HCT116 (cell line): Measurements from ENCODE around the gene RAD17. TPM values are rescaled to one million over a fixed set of nuclear protein-coding genes. Genes with fewer than 3 reads are reported as not detected.

Source experiments
- ATAC-seq: fragments of 200-7000 bp; cut with Tn5 transposase; 2 replicates; pipeline ENCODE4 v1.9.1; 2020; ENCODE audit warnings: mild to moderate bottlenecking, moderate library complexity
- BruUV-seq: library from RNA; stranded (reverse); fragments of 400-500 nt; replicated peaks from 2 replicates; lab custom pipeline; 2021; lab: Mats Ljungman, UMichigan
- CTCF ChIA-PET: fragments of 300-600 bp; sonication (Branson Sonifier 250); formaldehyde crosslinking; loops from one replicate; lab custom pipeline; 2021; ENCODE audit warnings: antibody characterized with exemption; lab: Charles Lee
- POLR2A ChIA-PET: fragments of 300-600, 350-600 bp; sonication (Branson Sonifier 250); formaldehyde crosslinking; loops from one replicate; lab custom pipeline; 2021; ENCODE audit warnings: antibody characterized with exemption; lab: Charles Lee
- RAD21 ChIA-PET, 2 experiments: fragments of 300-600 bp; sonication (Branson Sonifier 250); formaldehyde crosslinking; loops; one replicate each; lab custom pipeline; 2023; ENCODE audit warnings: low total read pairs in 2 of 2; ENCODE audit not compliant: uncharacterized antibody in 2 of 2, unreplicated experiment in 2 of 2, low non-redundant PET in 1 of 2; lab: Charles Lee
- DNase-seq: peaks from one replicate; pipeline ENCODE4 v3.0.0-alpha.2; 2010; ENCODE audit warnings: low read depth, low spot score
- H2AFZ ChIP-seq: fragments of 200-600 bp; shearing (Covaris generic), sonication (generic); 2 replicates; pipeline ENCODE4 v1.6.1; 2017; ENCODE audit warnings: low read depth, mixed run types, mixed read lengths, antibody characterized with exemption, low read length; ENCODE audit not compliant: poor library complexity, severe bottlenecking
- H3K27ac ChIP-seq: 2 replicates; pipeline ENCODE4 v1.5.1; 2012; ENCODE audit warnings: low read depth, low read length
- H3K27me3 ChIP-seq: fragments of 200-600 bp; sonication (generic); 2 replicates; pipeline ENCODE4 v1.6.1; 2016; ENCODE audit warnings: mixed run types, low read length, mixed read lengths; ENCODE audit not compliant: insufficient read depth
- H3K36me3 ChIP-seq, 2 experiments: fragments of 200-500 bp in 1 of 2; fragments of 200-600 bp in 1 of 2; sonication (Bioruptor generic) in 1 of 2; sonication (generic) in 1 of 2; 2 replicates each; pipeline versions ENCODE4 v1.5.1 to v1.6.1; 2014 to 2016; ENCODE audit warnings: low read length in 2 of 2, inconsistent platforms in 1 of 2, mixed read lengths in 1 of 2, mixed run types in 1 of 2; ENCODE audit not compliant: insufficient read depth in 2 of 2, control insufficient read depth in 1 of 2
- H3K4me1 ChIP-seq, 2 experiments: fragments of 200-600 bp in 1 of 2; sonication (generic) in 1 of 2; 2 replicates each; pipeline versions ENCODE4 v1.5.1 to v1.6.1; 2012 to 2017; ENCODE audit warnings: low read length in 2 of 2, inconsistent platforms in 1 of 2, mild to moderate bottlenecking in 1 of 2, mixed read lengths in 1 of 2, mixed run types in 1 of 2, moderate library complexity in 1 of 2; ENCODE audit not compliant: insufficient read depth in 2 of 2, control insufficient read depth in 1 of 2
- H3K4me2 ChIP-seq: fragments of 200-600 bp; sonication (generic); 2 replicates; pipeline ENCODE4 v1.6.1; 2017; ENCODE audit warnings: mixed run types, low read length, mixed read lengths
- H3K4me3 ChIP-seq, 2 experiments: fragments of 200-600 bp in 1 of 2; sonication (generic) in 1 of 2; replicated peaks in 1 of 2; 2 replicates each; pipeline ENCODE4 v1.5.1; 2011 to 2016; ENCODE audit warnings: low read length in 2 of 2, control low read depth in 1 of 2, low read depth in 1 of 2, mild to moderate bottlenecking in 1 of 2, mixed read lengths in 1 of 2, mixed run types in 1 of 2
- H3K79me2 ChIP-seq: fragments of 200-600 bp; sonication (generic); 2 replicates; pipeline ENCODE4 v1.6.1; 2017; ENCODE audit warnings: mild to moderate bottlenecking, mixed run types, low read length, moderate library complexity, mixed read lengths; ENCODE audit not compliant: insufficient read depth
- H3K9ac ChIP-seq: fragments of 200-600 bp; sonication (generic); 2 replicates; pipeline ENCODE4 v1.6.1; 2016; ENCODE audit warnings: low read length, mixed read lengths
- H3K9me2 ChIP-seq: fragments of 200-600 bp; sonication (generic), shearing (Covaris generic); 2 replicates; pipeline ENCODE4 v1.6.1; 2017; ENCODE audit warnings: mixed run types, mild to moderate bottlenecking, moderate library complexity; ENCODE audit not compliant: insufficient read depth
- H3K9me3 ChIP-seq, 2 experiments: fragments of 200-500 bp in 1 of 2; fragments of 200-600 bp in 1 of 2; sonication (Bioruptor generic) in 1 of 2; sonication (generic) in 1 of 2; 2 replicates each; pipeline ENCODE4 v1.6.1; 2014 to 2017; ENCODE audit warnings: low read length in 2 of 2, mixed read lengths in 2 of 2, inconsistent platforms in 1 of 2, low read depth in 1 of 2, mild to moderate bottlenecking in 1 of 2, mixed run types in 1 of 2, moderate library complexity in 1 of 2; ENCODE audit not compliant: control insufficient read depth in 1 of 2, insufficient read depth in 1 of 2
- H4K20me1 ChIP-seq: fragments of 200-600 bp; sonication (generic), shearing (Covaris generic); 2 replicates; pipeline ENCODE4 v1.6.1; 2017; ENCODE audit warnings: mixed run types, mild to moderate bottlenecking, moderate library complexity; ENCODE audit not compliant: insufficient read depth
- CEBPB ChIP-seq: IDR thresholded peaks from 2 replicates; pipeline ENCODE4 v1.6.1; 2012; ENCODE audit warnings: low read depth
- EGR1 ChIP-seq: IDR thresholded peaks from 2 replicates; pipeline ENCODE4 v1.6.1; 2012; ENCODE audit warnings: low read depth
- ELF1 ChIP-seq: IDR thresholded peaks from 2 replicates; pipeline ENCODE4 v1.6.1; 2012; ENCODE audit warnings: low read depth, borderline replicate concordance
- EZH2 ChIP-seq: fragments of 200-600 bp; sonication (generic); IDR thresholded peaks from 2 replicates; pipeline ENCODE4 v1.6.1; 2017; ENCODE audit warnings: antibody characterized with exemption, mixed run types
- EZH2phosphoT487 ChIP-seq: fragments of 200-600 bp; IDR thresholded peaks from 2 replicates; pipeline ENCODE4 v1.6.1; 2018; ENCODE audit warnings: antibody characterized with exemption, borderline replicate concordance
- FOSL1 ChIP-seq: IDR thresholded peaks from 2 replicates; pipeline ENCODE4 v1.6.1; 2012; ENCODE audit warnings: low read depth
- JUND ChIP-seq: IDR thresholded peaks from 2 replicates; pipeline ENCODE4 v1.6.1; 2012
- POLR2AphosphoS5 ChIP-seq: IDR thresholded peaks from 2 replicates; pipeline ENCODE4 v1.6.1; 2011; ENCODE audit warnings: mild to moderate bottlenecking, low read depth, low read length, moderate library complexity
- SIN3A ChIP-seq: IDR thresholded peaks from 2 replicates; pipeline ENCODE4 v1.6.1; 2012; ENCODE audit warnings: low read depth
- TCF7L2 ChIP-seq: IDR thresholded peaks from 2 replicates; pipeline ENCODE4 v1.7.0; 2011; ENCODE audit warnings: borderline replicate concordance, inconsistent platforms; ENCODE audit not compliant: insufficient read depth, insufficient read length; ENCODE audit errors: extremely low read depth
- YY1 ChIP-seq: IDR thresholded peaks from 2 replicates; pipeline ENCODE4 v1.6.1; 2011; ENCODE audit warnings: low read length, low read depth, moderate library complexity, mild to moderate bottlenecking; ENCODE audit not compliant: insufficient replicate concordance; ENCODE audit errors: extremely low read depth
- ZFX ChIP-seq: fragments of 450-650 bp; IDR thresholded peaks from 2 replicates; pipeline ENCODE4 v1.6.1; 2017
- ZNF274 ChIP-seq: fragments of 200-500 bp; sonication (Bioruptor generic); IDR thresholded peaks from 2 replicates; pipeline ENCODE4 v1.6.1; 2014; ENCODE audit warnings: mild to moderate bottlenecking, low read depth, low read length, inconsistent platforms
- intact Hi-C: fragments of 100-400 bp; cut with micrococcal nuclease; formaldehyde crosslinking; loops from 2 replicates; pipeline ENCODE4 v1.10.0; 2022
- total RNA-seq: library from RNA; stranded (reverse); gene quantifications from one replicate; pipeline ENCODE4 v1.2.1, GENCODE V29; 2021; ENCODE audit not compliant: unreplicated experiment

RAD17 gene
- total RNA-seq, 1 experiment from 2014 or later, result 29.0 TPM

GRCh38 chr5:69341520-69342161, 28.0 kb upstream of the RAD17 start:
- H3K4me1 ChIP-seq, result no peaks in the 10 kb centered on the region
- no peak for ATAC-seq
- no peak for DNase-seq
- RAD21 ChIA-PET, result no interaction called here
- TF ChIP-seq TCF7L2, result no peak
- TF ChIP-seq EGR1, result no peak
- TF ChIP-seq POLR2AphosphoS5, result no peak
- TF ChIP-seq EZH2, result no peak
- TF ChIP-seq SIN3A, result no peak
- TF ChIP-seq FOSL1, result no peak
- TF ChIP-seq ZFX, result no peak
- TF ChIP-seq CEBPB, result no peak
- no peak for TF ChIP-seq YY1
- no peak for TF ChIP-seq ZNF274
- no peak for TF ChIP-seq EZH2phosphoT487
- no peak for TF ChIP-seq JUND
- TF ChIP-seq, all 23 proteins: peak for 0
- Histone ChIP-seq H4K20me1 (no peaks in the 10 kb centered on the region), H3K79me2 (no peaks in the 10 kb centered on the region), H3K27me3 (no peaks in the 10 kb centered on the region), H3K9ac (no peak overlapping the region), H3K4me3 (no peak overlapping the region), H3K27ac (no peak overlapping the region), H3K9me3 (no peaks in the 10 kb centered on the region), H2AFZ (no peak overlapping the region), H3K9me2 (no peaks in the 10 kb centered on the region), H3K36me3 (no peaks in the 10 kb centered on the region), H3K4me2 (no peak overlapping the region)
- intact Hi-C loops, result no loop called here
- BruUV-seq, result no TSS peak
- ChIA-PET CTCF (no interaction called here), POLR2A (interaction anchor here (0.6 kb wide), 1 partner anchor 235 kb away, joined by 3 read pairs; no protein-coding TSS in a partner anchor)

- no peak for DNase-seq
- ChIA-PET CTCF (no interaction called here), RAD21 (no interaction called here), POLR2A (no interaction called here)
- Histone ChIP-seq H2AFZ (no peak overlapping the region), H3K4me2 (no peak overlapping the region), H3K9me3 (no peaks in the 10 kb centered on the region), H3K9me2 (no peaks in the 10 kb centered on the region), H4K20me1 (no peaks in the 10 kb centered on the region), H3K27ac (no peak overlapping the region), H3K9ac (no peak overlapping the region), H3K36me3 (no peaks in the 10 kb centered on the region), H3K4me3 (no peak overlapping the region), H3K4me1 (no peaks in the 10 kb centered on the region), H3K27me3 (no peaks in the 10 kb centered on the region), H3K79me2 (no peaks in the 10 kb centered on the region)
- TF ChIP-seq POLR2AphosphoS5 (no peak), ELF1 (no peak)
- intact Hi-C loops, result no loop called here
- no peak for ATAC-seq
- no TSS peak for BruUV-seq
Observed at GRCh38 chr5:69343083-69343482, 26.5 kb upstream of the RAD17 start.
